Measurements from ENCODE around the gene TMEM130.

The TMEM130 gene

GRCh38 chr7:98807068-98808048 is 62.5 kb downstream of the TMEM130 start:
- no peak for DNase-seq (ENCODE audit: low read depth)

- no peak for DNase-seq (ENCODE audit: low read depth)
Observed at GRCh38 chr7:98805956-98806838, 63.6 kb downstream of the TMEM130 start.

- no peak for DNase-seq (ENCODE audit: low read depth)
Observed at GRCh38 chr7:98802781-98803110, 67.1 kb downstream of the TMEM130 start.

GRCh38 chr7:98802088-98802780 is 67.6 kb downstream of the TMEM130 start:
- DNase-seq (ENCODE audit: low read depth): no peak

GRCh38 chr7:98800996-98801395 is 68.8 kb downstream of the TMEM130 start:
- no peak for DNase-seq (ENCODE audit: low read depth)

GRCh38 chr7:98797150-98797549 is 72.7 kb downstream of the TMEM130 start:
- no peak for DNase-seq (ENCODE audit: low read depth)

All from T-helper 22 cell (primary cell).